Stimulated activated CD8-positive, alpha-beta memory T cell treated with anti-CD3 and anti-CD28 coated beads, Interleukin-7, amount 100 ng/mL, for 1 hour (primary cell): Measurements from ENCODE around the gene KDM2B.

Experiments
- DNase-seq, 2 donors: peaks; one replicate each; pipeline ENCODE4 v3.0.0-alpha.2; 2020; ENCODE audit warnings: low read depth in 2 of 2

KDM2B gene

GRCh38 chr12:121430833-121431415, 149.9 kb downstream of the KDM2B start:
- no peak for DNase-seq

GRCh38 chr12:121428883-121429282, 151.9 kb downstream of the KDM2B start:
- DNase-seq, result no peak

GRCh38 chr12:121427556-121428050, 153.2 kb downstream of the KDM2B start:
- DNase-seq, result no peak

- no peak for DNase-seq
These were observed 156.2 kb downstream of the KDM2B start for GRCh38 chr12:121424624-121424975.

GRCh38 chr12:121423682-121424623, 156.9 kb downstream of the KDM2B start:
- no peak for DNase-seq

- no peak for DNase-seq
These were observed 157.6 kb downstream of the KDM2B start for GRCh38 chr12:121423253-121423652.

GRCh38 chr12:121420109-121420508, 160.7 kb downstream of the KDM2B start:
- DNase-seq, result no peak

- no peak for DNase-seq
These were observed 163.0 kb downstream of the KDM2B start for GRCh38 chr12:121417847-121418246.

GRCh38 chr12:121413917-121414316, 166.9 kb downstream of the KDM2B start:
- no peak for DNase-seq

- DNase-seq, result no peak
These were observed 175.6 kb downstream of the KDM2B start for GRCh38 chr12:121405211-121405610.

GRCh38 chr12:121404734-121405133, 176.1 kb downstream of the KDM2B start:
- DNase-seq, result no peak

GRCh38 chr12:121403721-121404120, 177.1 kb downstream of the KDM2B start:
- DNase-seq, result no peak

- DNase-seq, result peak; percentile 14 to 20
These were observed 180.3 kb downstream of the KDM2B start for GRCh38 chr12:121400332-121401139.

- peak; percentile 93 to 94 for DNase-seq
These were observed 181.2 kb downstream of the KDM2B start, which contains the start of gene RNF34 for GRCh38 chr12:121399391-121400331. Gene RNF34 (plus strand): TSS chr12:121400118. CDS start chr12:121400213, 95 bp downstream.

- DNase-seq, result no peak
These were observed 182.5 kb downstream of the KDM2B start for GRCh38 chr12:121398355-121398754.

- no peak for DNase-seq
These were observed 183.3 kb downstream of the KDM2B start for GRCh38 chr12:121397521-121397920.

GRCh38 chr12:121392325-121392716, 188.5 kb downstream of the KDM2B start:
- DNase-seq, result no peak

GRCh38 chr12:121391619-121392324, 189.1 kb downstream of the KDM2B start:
- DNase-seq, result no peak

GRCh38 chr12:121390856-121391255, 190.0 kb downstream of the KDM2B start:
- DNase-seq, result no peak

- no peak for DNase-seq
These were observed 192.3 kb downstream of the KDM2B start for GRCh38 chr12:121388421-121388981.
